Duodenal mucosa (tissue), 2 donors: ENCODE data around the gene ZDHHC14.

Experiments used
- H3K27ac ChIP-seq: one replicate; pipeline ENCODE4 v1.7.0; 2013; ENCODE audit warnings: low read depth, low read length
- H3K27me3 ChIP-seq, 2 donors: one replicate each; pipeline ENCODE4 v1.7.0; 2013; ENCODE audit warnings: low read length in 2 of 2, control low read depth in 1 of 2; ENCODE audit not compliant: insufficient read depth in 2 of 2, control insufficient read depth in 1 of 2
- H3K36me3 ChIP-seq, 2 donors: one replicate each; pipeline ENCODE4 v1.7.0; 2013; ENCODE audit warnings: low read length in 2 of 2, control low read depth in 1 of 2; ENCODE audit not compliant: insufficient read depth in 2 of 2, control insufficient read depth in 1 of 2
- H3K4me1 ChIP-seq, 2 donors: one replicate each; pipeline ENCODE4 v1.7.0; 2013; ENCODE audit warnings: low read length in 2 of 2, control low read depth in 1 of 2; ENCODE audit not compliant: insufficient read depth in 2 of 2, control insufficient read depth in 1 of 2
- H3K4me3 ChIP-seq, 2 donors: one replicate each; pipeline ENCODE4 v1.7.0; 2013; ENCODE audit warnings: low read length in 2 of 2, low read depth in 1 of 2
- H3K9ac ChIP-seq, 2 donors: one replicate each; pipeline ENCODE4 v1.7.0; 2013; ENCODE audit warnings: low read length in 2 of 2, low read depth in 1 of 2
- H3K9me3 ChIP-seq, 2 donors: one replicate each; pipeline ENCODE4 v1.7.0; 2013; ENCODE audit warnings: low read length in 2 of 2, control low read depth in 1 of 2; ENCODE audit not compliant: control insufficient read depth in 1 of 2

Gene ZDHHC14

DNA sequence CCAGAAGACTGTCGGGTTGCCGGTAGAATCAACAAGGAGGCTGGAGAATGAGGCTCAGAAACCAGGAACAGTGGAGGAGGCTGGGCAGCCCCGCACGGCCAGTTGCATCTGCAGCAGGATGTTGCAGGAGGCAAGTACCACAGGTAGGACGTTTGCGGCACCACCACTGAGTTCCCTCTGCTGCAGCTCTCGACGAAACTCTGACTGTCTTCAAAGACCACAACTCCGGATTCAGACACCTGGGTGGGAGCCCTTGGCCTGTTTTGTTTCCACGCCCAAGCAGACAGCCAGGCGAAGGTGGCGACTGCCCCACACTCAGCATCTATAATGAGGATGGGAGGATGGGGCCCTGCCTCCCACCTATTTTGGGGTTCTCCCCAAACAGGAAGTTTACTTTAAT lies 218.2 kb downstream of the ZDHHC14 start:
- peaks cover 10% of the 10 kb centered on the region in 2 donors for H3K4me1 ChIP-seq
- H3K9me3 ChIP-seq, result no peaks in the 10 kb centered on the region
- no peak overlapping the region for H3K9ac ChIP-seq
- H3K27me3 ChIP-seq, result no peaks in the 10 kb centered on the region
- no peak overlapping the region for H3K27ac ChIP-seq
- H3K4me3 ChIP-seq, result no peak overlapping the region
- peaks cover 0 to 19% of the 10 kb centered on the region in 2 donors for H3K36me3 ChIP-seq

DNA sequence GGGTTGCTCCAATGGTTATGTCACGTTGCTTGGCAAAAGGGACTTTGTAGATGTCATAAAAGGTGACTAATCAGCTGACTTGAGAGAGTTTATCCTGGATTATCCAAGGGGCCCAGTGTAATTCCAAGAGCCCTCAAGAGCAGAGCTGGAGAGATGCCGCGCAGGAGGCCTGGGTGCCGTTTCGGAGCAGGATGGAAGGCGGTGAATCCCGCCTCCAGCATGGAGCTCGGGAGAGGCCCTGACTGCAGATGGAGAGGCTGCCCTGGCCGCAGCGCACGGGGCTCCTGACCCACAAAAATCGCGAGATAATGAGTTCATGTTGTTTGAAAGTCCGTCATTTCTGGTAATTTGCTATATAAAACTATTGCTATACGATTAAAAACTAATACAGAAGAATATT lies 219.8 kb downstream of the ZDHHC14 start:
- Histone ChIP-seq H3K4me1 (peaks cover 10% of the 10 kb centered on the region in 2 donors), H3K9ac (no peak overlapping the region), H3K36me3 (peaks cover 0 to 13% of the 10 kb centered on the region in 2 donors), H3K27ac (no peak overlapping the region), H3K9me3 (no peaks in the 10 kb centered on the region), H3K4me3 (no peak overlapping the region), H3K27me3 (no peaks in the 10 kb centered on the region)

GRCh38 chr6:157602521-157603295 lies 221.7 kb downstream of the ZDHHC14 start:
- no peak overlapping the region for H3K27ac ChIP-seq
- H3K36me3 ChIP-seq, result peaks cover 0 to 8% of the 10 kb centered on the region in 2 donors
- no peaks in the 10 kb centered on the region for H3K9me3 ChIP-seq
- no peak overlapping the region for H3K9ac ChIP-seq
- no peak overlapping the region for H3K4me3 ChIP-seq
- H3K4me1 ChIP-seq, result peaks cover 3 to 4% of the 10 kb centered on the region in 2 donors
- no peaks in the 10 kb centered on the region for H3K27me3 ChIP-seq

DNA sequence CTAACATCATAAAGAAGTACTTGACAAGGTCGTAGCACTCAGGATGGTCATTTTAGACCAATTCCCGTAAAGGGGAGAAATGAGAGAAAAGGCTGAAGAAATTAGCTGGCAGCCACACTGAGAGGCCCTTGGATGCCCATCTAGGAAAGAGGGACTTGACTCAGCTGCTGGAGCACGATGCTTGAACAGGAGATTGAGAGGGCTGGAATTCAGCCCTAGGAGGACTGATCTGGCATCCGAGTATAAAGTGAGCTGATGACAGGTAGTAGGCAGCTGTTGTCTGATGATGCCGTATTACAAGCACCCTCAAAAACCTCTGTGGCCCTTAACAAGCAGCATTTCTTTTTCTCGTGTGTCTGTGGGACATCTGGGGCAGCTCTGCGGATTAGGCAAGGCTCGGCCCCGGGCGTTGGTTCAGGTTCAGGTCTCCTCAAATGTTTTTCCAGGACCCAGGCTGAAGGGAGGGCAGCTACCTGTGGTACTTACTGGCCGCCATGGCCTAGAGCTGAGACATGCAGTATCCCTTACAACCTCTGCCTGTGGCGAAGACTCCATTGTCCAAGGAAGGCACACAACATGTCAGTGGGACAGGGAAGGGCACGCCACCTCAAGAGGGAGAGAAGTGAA lies 222.4 kb downstream of the ZDHHC14 start:
- Histone ChIP-seq H3K9ac (no peak overlapping the region), H3K4me1 (no peaks in the 10 kb centered on the region), H3K27me3 (no peaks in the 10 kb centered on the region), H3K36me3 (peaks cover 0 to 14% of the 10 kb centered on the region in 2 donors), H3K4me3 (no peak overlapping the region), H3K9me3 (no peaks in the 10 kb centered on the region), H3K27ac (no peak overlapping the region)

- H3K4me3 ChIP-seq, result no peak overlapping the region
- peaks cover 0 to 18% of the 10 kb centered on the region in 2 donors for H3K36me3 ChIP-seq
- H3K27ac ChIP-seq, result no peak overlapping the region
- no peak overlapping the region for H3K9ac ChIP-seq
- no peaks in the 10 kb centered on the region for H3K27me3 ChIP-seq
- no peaks in the 10 kb centered on the region for H3K4me1 ChIP-seq
- H3K9me3 ChIP-seq, result no peaks in the 10 kb centered on the region
Observed at GRCh38 chr6:157603971-157604370, 223.0 kb downstream of the ZDHHC14 start.

- Histone ChIP-seq H3K4me3 (no peak overlapping the region), H3K9me3 (no peaks in the 10 kb centered on the region), H3K27me3 (no peaks in the 10 kb centered on the region), H3K36me3 (peaks cover 0 to 17% of the 10 kb centered on the region in 2 donors), H3K4me1 (no peaks in the 10 kb centered on the region), H3K27ac (no peak overlapping the region), H3K9ac (no peak overlapping the region)
Observed at GRCh38 chr6:157604816-157605215, 223.8 kb downstream of the ZDHHC14 start.

GRCh38 chr6:157605484-157605883 lies 224.5 kb downstream of the ZDHHC14 start:
- H3K36me3 ChIP-seq, result peaks cover 0 to 16% of the 10 kb centered on the region in 2 donors
- no peaks in the 10 kb centered on the region for H3K27me3 ChIP-seq
- no peaks in the 10 kb centered on the region for H3K4me1 ChIP-seq
- H3K9me3 ChIP-seq, result no peaks in the 10 kb centered on the region
- H3K9ac ChIP-seq, result no peak overlapping the region
- H3K27ac ChIP-seq, result no peak overlapping the region
- no peak overlapping the region for H3K4me3 ChIP-seq

- Histone ChIP-seq H3K4me1 (no peaks in the 10 kb centered on the region), H3K27me3 (no peaks in the 10 kb centered on the region), H3K9ac (no peak overlapping the region), H3K36me3 (peaks cover 0 to 16% of the 10 kb centered on the region in 2 donors), H3K4me3 (no peak overlapping the region), H3K27ac (no peak overlapping the region), H3K9me3 (no peaks in the 10 kb centered on the region)
Observed at GRCh38 chr6:157606516-157606915, 225.5 kb downstream of the ZDHHC14 start.

GRCh38 chr6:157607317-157608109 lies 226.5 kb downstream of the ZDHHC14 start:
- no peaks in the 10 kb centered on the region for H3K27me3 ChIP-seq
- peaks cover 0 to 16% of the 10 kb centered on the region in 2 donors for H3K36me3 ChIP-seq
- no peaks in the 10 kb centered on the region for H3K9me3 ChIP-seq

More at GRCh38 chr6:157607317-157608109, 226.5 kb downstream of the ZDHHC14 start:
- Histone ChIP-seq H3K9ac (no peak overlapping the region), H3K27ac (no peak overlapping the region), H3K4me1 (no peaks in the 10 kb centered on the region), H3K4me3 (no peak overlapping the region)
